Measurements from ENCODE around the gene PCP4L1. TPM values are rescaled to one million over a fixed set of nuclear protein-coding genes. Genes with fewer than 3 reads are reported as not detected.

The PCP4L1 gene
- under 1 TPM in 1 of 2 donors, not detected in 1; 0.59 TPM for total RNA-seq

- Histone ChIP-seq H3K36me3 (no peaks in the 10 kb centered on the region), H3K9me3 (peaks cover 0 to 14% of the 10 kb centered on the region in 2 donors), H3K4me1 (peaks cover 0 to 9% of the 10 kb centered on the region in 2 donors), H3K4me3 (peak within 1 kb of the TSS; percentile 32 to 51), H3K27me3 (no peaks in the 10 kb centered on the region), H3K27ac (no peak within 1 kb of the TSS)
- no peak for TF ChIP-seq CTCF (IDR thresholded peaks at IDR 0.05)
- no peak for DNase-seq (ENCODE audit: low spot score)
These were observed at the start of gene PCP4L1 for GRCh38 chr1:161258439-161259344. PCP4L1 (plus strand) TSS chr1:161258745; CDS start chr1:161258975, 230 bp downstream.

- TF ChIP-seq CTCF (IDR thresholded peaks at IDR 0.05), result peak; percentile 74 to 94
- Histone ChIP-seq H3K27ac (peak overlapping the region; percentile 90 to 99), H3K36me3 (peaks cover 85% of the 10 kb centered on the region), H3K27me3 (no peaks in the 10 kb centered on the region), H3K4me3 (no peak overlapping the region), H3K4me1 (peaks cover 0 to 52% of the 10 kb centered on the region in 2 donors), H3K9me3 (no peaks in the 10 kb centered on the region)
- DNase-seq (ENCODE audit: low spot score), result peak; percentile 86
These were observed 48.6 kb upstream of the PCP4L1 start for GRCh38 chr1:161209790-161210409.

- no peaks in the 10 kb centered on the region for H3K27me3 ChIP-seq
- no peak for TF ChIP-seq CTCF (IDR thresholded peaks at IDR 0.05)
- H3K36me3 ChIP-seq, result peaks cover 61% of the 10 kb centered on the region
- DNase-seq (ENCODE audit: low spot score), result no peak
- peaks cover 0 to 17% of the 10 kb centered on the region in 2 donors for H3K4me1 ChIP-seq
- peak overlapping the region in 1 of 2 donors; percentile 83 for H3K27ac ChIP-seq
- H3K4me3 ChIP-seq, result no peak overlapping the region
- no peaks in the 10 kb centered on the region for H3K9me3 ChIP-seq
These were observed 44.2 kb upstream of the PCP4L1 start for GRCh38 chr1:161214369-161214768.

GRCh38 chr1:161215076-161215475 lies 43.5 kb upstream of the PCP4L1 start, which contains the start of gene FCER1G:
FCER1G (plus strand) TSS chr1:161215295; CDS start chr1:161215322, 27 bp downstream.
- peak; percentile 69 for DNase-seq (ENCODE audit: low spot score)

More at GRCh38 chr1:161215076-161215475, 43.5 kb upstream of the PCP4L1 start, which contains the start of gene FCER1G:
- Histone ChIP-seq H3K27ac (peak within 1 kb of the TSS; percentile 53 to 83), H3K4me3 (peak within 1 kb of the TSS; percentile 4 to 24), H3K36me3 (peaks cover 54% of the 10 kb centered on the region), H3K9me3 (no peaks in the 10 kb centered on the region), H3K4me1 (peaks cover 0 to 10% of the 10 kb centered on the region in 2 donors), H3K27me3 (no peaks in the 10 kb centered on the region)
- no peak for TF ChIP-seq CTCF (IDR thresholded peaks at IDR 0.05)
